ENCODE results near the gene ARF1. TPM values are rescaled to one million over a fixed set of nuclear protein-coding genes. Genes with fewer than 3 reads are reported as not detected.

The ARF1 gene
- polyA plus RNA-seq = 416 TPM
- long read RNA-seq, donor 1, transcript ARF1-213 (5 exons, 1,972 nt) = minor isoform, 8 of 140 reads
- long read RNA-seq, donor 1, transcript ARF1-201 (5 exons, 1,888 nt) = major isoform, 118 of 140 reads
- long read RNA-seq, donor 1, partial matches to known transcripts = 14 of 140 reads
- long read RNA-seq, donor 1, other reads (novel, unspliced or antisense) = 0 of 140 reads
- long read RNA-seq, donor 2, transcript ARF1-213 (5 exons, 1,972 nt) = minor isoform, 13 of 399 reads
- long read RNA-seq, donor 2, transcript ARF1-201 (5 exons, 1,888 nt) = major isoform, 210 of 399 reads
- long read RNA-seq, donor 2, partial matches to known transcripts = 157 of 399 reads
- long read RNA-seq, donor 2, other reads (novel, unspliced or antisense) = 19 of 399 reads
- long read RNA-seq, donor 3 = 0 reads
- long read RNA-seq, donor 4, transcript ARF1-201 (5 exons, 1,888 nt) = major isoform, 25 of 32 reads
- long read RNA-seq, donor 4, partial matches to known transcripts = 6 of 32 reads
- long read RNA-seq, donor 4, other reads (novel, unspliced or antisense) = 0 of 32 reads
- long read RNA-seq, donor 5, transcript ARF1-213 (5 exons, 1,972 nt) = minor isoform, 8 of 153 reads
- long read RNA-seq, donor 5, transcript ARF1-201 (5 exons, 1,888 nt) = major isoform, 124 of 153 reads
- long read RNA-seq, donor 5, partial matches to known transcripts = 20 of 153 reads
- long read RNA-seq, donor 5, other reads (novel, unspliced or antisense) = 0 of 153 reads
- long read RNA-seq, donor 6, transcript ARF1-201 (5 exons, 1,888 nt) = major isoform, 232 of 405 reads
- long read RNA-seq, donor 6, transcript ARF1-213 (5 exons, 1,972 nt) = minor isoform, 5 of 405 reads
- long read RNA-seq, donor 6, partial matches to known transcripts = 168 of 405 reads
- long read RNA-seq, donor 6, other reads (novel, unspliced or antisense) = 0 of 405 reads
- long read RNA-seq, donor 7, transcript ARF1-201 (5 exons, 1,888 nt) = major isoform, 100 of 113 reads
- long read RNA-seq, donor 7, partial matches to known transcripts = 9 of 113 reads
- long read RNA-seq, donor 7, other reads (novel, unspliced or antisense) = 0 of 113 reads
- long read RNA-seq, donor 8, transcript ARF1-213 (5 exons, 1,972 nt) = minor isoform, 11 of 330 reads
- long read RNA-seq, donor 8, transcript ARF1-201 (5 exons, 1,888 nt) = major isoform, 276 of 330 reads
- long read RNA-seq, donor 8, partial matches to known transcripts = 42 of 330 reads
- long read RNA-seq, donor 8, other reads (novel, unspliced or antisense) = 0 of 330 reads
- long read RNA-seq, donor 9, transcript ARF1-201 (5 exons, 1,888 nt) = major isoform, 158 of 333 reads
- long read RNA-seq, donor 9, transcript ARF1-213 (5 exons, 1,972 nt) = minor isoform, 11 of 333 reads
- long read RNA-seq, donor 9, partial matches to known transcripts = 162 of 333 reads
- long read RNA-seq, donor 9, other reads (novel, unspliced or antisense) = 0 of 333 reads
- long read RNA-seq, donor 10, transcript ARF1-213 (5 exons, 1,972 nt) = minor isoform, 11 of 362 reads
- long read RNA-seq, donor 10, transcript ARF1-201 (5 exons, 1,888 nt) = major isoform, 220 of 362 reads
- long read RNA-seq, donor 10, partial matches to known transcripts = 131 of 362 reads
- long read RNA-seq, donor 10, other reads (novel, unspliced or antisense) = 0 of 362 reads
- long read RNA-seq, donor 11, transcript ARF1-201 (5 exons, 1,888 nt) = major isoform, 159 of 195 reads
- long read RNA-seq, donor 11, transcript ARF1-213 (5 exons, 1,972 nt) = minor isoform, 5 of 195 reads
- long read RNA-seq, donor 11, partial matches to known transcripts = 31 of 195 reads
- long read RNA-seq, donor 11, other reads (novel, unspliced or antisense) = 0 of 195 reads

- peak within 1 kb of the TSS; percentile 97 for H3K27ac ChIP-seq (ENCODE audit: low read length)
- no peaks in the 10 kb centered on the region for H3K9me3 ChIP-seq (ENCODE audit: control insufficient read depth, low read depth, low read length)
- H3K4me3 ChIP-seq (ENCODE audit: low read length) = peak within 1 kb of the TSS; percentile 84
- H3K27me3 ChIP-seq (ENCODE audit: control insufficient read depth, insufficient read depth, low read length) = no peaks in the 10 kb centered on the region
- peak; percentile 94 to 95 for DNase-seq
- peaks cover 3% of the 10 kb centered on the region for H3K36me3 ChIP-seq (ENCODE audit: control insufficient read depth, insufficient read depth, low read length)
- H3K4me1 ChIP-seq (ENCODE audit: control insufficient read depth, insufficient read depth, low read length) = peaks cover 35% of the 10 kb centered on the region
- no CpG with 5 or more reads among the region's 87 CpGs for WGBS (ENCODE audit: insufficient coverage, low lambda C conversion rate)
These were observed at the start of gene ARF1 for GRCh38 chr1:228082214-228082917. Gene ARF1 (plus strand): TSS chr1:228082708. CDS start chr1:228097115, 14,407 bp downstream.

- DNase-seq = no peak
These were observed 49.1 kb upstream of the ARF1 start for GRCh38 chr1:228033376-228033775.

GRCh38 chr1:228034954-228035837 lies 47.3 kb upstream of the ARF1 start:
- Histone ChIP-seq H3K36me3 (ENCODE audit: control insufficient read depth, insufficient read depth, low read length) (no peaks in the 10 kb centered on the region), H3K4me3 (ENCODE audit: low read length) (no peak overlapping the region), H3K27ac (ENCODE audit: low read length) (no peak overlapping the region), H3K4me1 (ENCODE audit: control insufficient read depth, insufficient read depth, low read length) (no peaks in the 10 kb centered on the region), H3K9me3 (ENCODE audit: control insufficient read depth, low read depth, low read length) (no peaks in the 10 kb centered on the region), H3K27me3 (ENCODE audit: control insufficient read depth, insufficient read depth, low read length) (peaks cover 52% of the 10 kb centered on the region)
- no CpG with 5 or more reads among the region's 16 CpGs for WGBS (ENCODE audit: insufficient coverage, low lambda C conversion rate)
- no peak for DNase-seq

More at GRCh38 chr1:228033376-228033775, 49.1 kb upstream of the ARF1 start:
- H3K4me1 ChIP-seq (ENCODE audit: control insufficient read depth, insufficient read depth, low read length) = no peaks in the 10 kb centered on the region
- 100% methylated on average over 1 of the region's 2 CpGs for WGBS (ENCODE audit: insufficient coverage, low lambda C conversion rate)
- H3K36me3 ChIP-seq (ENCODE audit: control insufficient read depth, insufficient read depth, low read length) = no peaks in the 10 kb centered on the region
- peaks cover 39% of the 10 kb centered on the region for H3K27me3 ChIP-seq (ENCODE audit: control insufficient read depth, insufficient read depth, low read length)
- H3K4me3 ChIP-seq (ENCODE audit: low read length) = no peak overlapping the region
- no peak overlapping the region for H3K27ac ChIP-seq (ENCODE audit: low read length)
- no peaks in the 10 kb centered on the region for H3K9me3 ChIP-seq (ENCODE audit: control insufficient read depth, low read depth, low read length)

- H3K27ac ChIP-seq (ENCODE audit: low read length) = no peak overlapping the region
- WGBS (ENCODE audit: insufficient coverage, low lambda C conversion rate) = no CpG with 5 or more reads among the region's 5 CpGs
- H3K4me1 ChIP-seq (ENCODE audit: control insufficient read depth, insufficient read depth, low read length) = no peaks in the 10 kb centered on the region
- no peaks in the 10 kb centered on the region for H3K36me3 ChIP-seq (ENCODE audit: control insufficient read depth, insufficient read depth, low read length)
- DNase-seq = no peak
- no peak overlapping the region for H3K4me3 ChIP-seq (ENCODE audit: low read length)
- H3K27me3 ChIP-seq (ENCODE audit: control insufficient read depth, insufficient read depth, low read length) = peaks cover 55% of the 10 kb centered on the region
- H3K9me3 ChIP-seq (ENCODE audit: control insufficient read depth, low read depth, low read length) = no peaks in the 10 kb centered on the region
These were observed 46.7 kb upstream of the ARF1 start for GRCh38 chr1:228035844-228036243.

- H3K4me3 ChIP-seq (ENCODE audit: low read length) = no peak overlapping the region
- H3K27me3 ChIP-seq (ENCODE audit: control insufficient read depth, insufficient read depth, low read length) = peaks cover 58% of the 10 kb centered on the region
- no peaks in the 10 kb centered on the region for H3K9me3 ChIP-seq (ENCODE audit: control insufficient read depth, low read depth, low read length)
- H3K36me3 ChIP-seq (ENCODE audit: control insufficient read depth, insufficient read depth, low read length) = no peaks in the 10 kb centered on the region
- no peak for DNase-seq
- H3K27ac ChIP-seq (ENCODE audit: low read length) = no peak overlapping the region
- WGBS (ENCODE audit: insufficient coverage, low lambda C conversion rate) = no CpG with 5 or more reads among the region's 8 CpGs
- no peaks in the 10 kb centered on the region for H3K4me1 ChIP-seq (ENCODE audit: control insufficient read depth, insufficient read depth, low read length)
These were observed 45.7 kb upstream of the ARF1 start for GRCh38 chr1:228036701-228037231.

GRCh38 chr1:228037401-228038386 lies 44.8 kb upstream of the ARF1 start:
- no peak overlapping the region for H3K27ac ChIP-seq (ENCODE audit: low read length)
- peaks cover under 1% of the 10 kb centered on the region for H3K9me3 ChIP-seq (ENCODE audit: control insufficient read depth, low read depth, low read length)
- H3K4me3 ChIP-seq (ENCODE audit: low read length) = no peak overlapping the region
- H3K4me1 ChIP-seq (ENCODE audit: control insufficient read depth, insufficient read depth, low read length) = no peaks in the 10 kb centered on the region
- WGBS (ENCODE audit: insufficient coverage, low lambda C conversion rate) = no CpG with 5 or more reads among the region's 80 CpGs
- DNase-seq = peak; percentile 26 to 43
- H3K36me3 ChIP-seq (ENCODE audit: control insufficient read depth, insufficient read depth, low read length) = no peaks in the 10 kb centered on the region
- peaks cover 58% of the 10 kb centered on the region for H3K27me3 ChIP-seq (ENCODE audit: control insufficient read depth, insufficient read depth, low read length)

- Histone ChIP-seq H3K36me3 (ENCODE audit: control insufficient read depth, insufficient read depth, low read length) (no peaks in the 10 kb centered on the region), H3K4me1 (ENCODE audit: control insufficient read depth, insufficient read depth, low read length) (no peaks in the 10 kb centered on the region), H3K27ac (ENCODE audit: low read length) (no peak overlapping the region), H3K4me3 (ENCODE audit: low read length) (no peak overlapping the region), H3K27me3 (ENCODE audit: control insufficient read depth, insufficient read depth, low read length) (peaks cover 61% of the 10 kb centered on the region), H3K9me3 (ENCODE audit: control insufficient read depth, low read depth, low read length) (peaks cover 2% of the 10 kb centered on the region)
- DNase-seq = no peak
- WGBS (ENCODE audit: insufficient coverage, low lambda C conversion rate) = no CpG with 5 or more reads among the region's 11 CpGs
These were observed 44.0 kb upstream of the ARF1 start for GRCh38 chr1:228038387-228039005.

Data from large intestine (tissue), 12 donors.